H9 (cell line): ENCODE data around the gene CHRNG. TPM values are rescaled to one million over a fixed set of nuclear protein-coding genes. Genes with fewer than 3 reads are reported as not detected.

Experiments used
- DNase-seq: peaks from one replicate; pipeline ENCODE4 v3.0.0-alpha.2; 2017
- H2AFZ ChIP-seq: one replicate; pipeline ENCODE4 v1.6.1; 2013; ENCODE audit warnings: mild to moderate bottlenecking, low read length, control low read depth, moderate library complexity
- H2AK5ac ChIP-seq: 2 replicates; pipeline ENCODE4 v1.6.1; 2013; ENCODE audit warnings: low read length, control low read depth, mixed read lengths; ENCODE audit not compliant: insufficient read length
- H2BK120ac ChIP-seq: one replicate; pipeline ENCODE4 v1.6.1; 2013; ENCODE audit warnings: low read depth, mild to moderate bottlenecking, low read length, control low read depth, inconsistent platforms; ENCODE audit not compliant: poor library complexity, severe bottlenecking
- H2BK12ac ChIP-seq: 2 replicates; pipeline ENCODE4 v1.6.1; 2013; ENCODE audit warnings: low read length, control low read depth, mixed read lengths, low read depth; ENCODE audit not compliant: insufficient read length
- H2BK15ac ChIP-seq: 2 replicates; pipeline ENCODE4 v1.6.1; 2013; ENCODE audit warnings: low read depth, low read length, control low read depth
- H2BK20ac ChIP-seq: one replicate; pipeline ENCODE4 v1.6.1; 2013; ENCODE audit warnings: low read depth, mild to moderate bottlenecking, low read length, control low read depth, inconsistent platforms; ENCODE audit not compliant: poor library complexity, severe bottlenecking
- H2BK5ac ChIP-seq: 2 replicates; pipeline ENCODE4 v1.6.1; 2013; ENCODE audit warnings: low read length, control low read depth, mixed read lengths; ENCODE audit not compliant: insufficient read length
- H3K14ac ChIP-seq: 2 replicates; pipeline ENCODE4 v1.6.1; 2013; ENCODE audit warnings: low read length, control low read depth; ENCODE audit not compliant: insufficient read depth
- H3K18ac ChIP-seq: 2 replicates; pipeline ENCODE4 v1.6.1; 2013; ENCODE audit warnings: low read depth, mild to moderate bottlenecking, mixed read lengths, low read length, control low read depth; ENCODE audit not compliant: insufficient read length
- H3K23ac ChIP-seq: 2 replicates; pipeline ENCODE4 v1.6.1; 2013; ENCODE audit warnings: low read length, control low read depth, mixed read lengths, low read depth; ENCODE audit not compliant: insufficient read length
- H3K23me2 ChIP-seq: 2 replicates; pipeline ENCODE4 v1.6.1; 2013; ENCODE audit warnings: low read depth, mild to moderate bottlenecking, mixed read lengths, low read length, control low read depth; ENCODE audit not compliant: insufficient read length, poor library complexity, severe bottlenecking
- H3K27ac ChIP-seq: 2 replicates; pipeline ENCODE4 v1.5.1; 2013; ENCODE audit warnings: low read length, control low read depth, mixed read lengths, low read depth; ENCODE audit not compliant: insufficient read length
- H3K27me3 ChIP-seq: 2 replicates; pipeline ENCODE4 v1.6.1; 2013; ENCODE audit warnings: low read length, control low read depth, inconsistent platforms; ENCODE audit not compliant: insufficient read depth
- H3K4ac ChIP-seq: 2 replicates; pipeline ENCODE4 v1.6.1; 2013; ENCODE audit warnings: low read depth, mild to moderate bottlenecking, control low read depth, inconsistent platforms, low read length, moderate library complexity
- H3K4me1 ChIP-seq: 2 replicates; pipeline ENCODE4 v1.6.1; 2013; ENCODE audit warnings: low read length, control low read depth, inconsistent platforms; ENCODE audit not compliant: insufficient read depth
- H3K4me2 ChIP-seq: 2 replicates; pipeline ENCODE4 v1.6.1; 2013; ENCODE audit warnings: low read length, control low read depth, mixed read lengths; ENCODE audit not compliant: insufficient read length, insufficient read depth
- H3K56ac ChIP-seq: 2 replicates; pipeline ENCODE4 v1.6.1; 2013; ENCODE audit warnings: low read depth, mild to moderate bottlenecking, mixed read lengths, low read length, control low read depth; ENCODE audit not compliant: insufficient read length
- H3K79me1 ChIP-seq: 2 replicates; pipeline ENCODE4 v1.6.1; 2013; ENCODE audit warnings: low read depth, mild to moderate bottlenecking, moderate library complexity, low read length, control low read depth, inconsistent platforms; ENCODE audit not compliant: insufficient read depth, poor library complexity, severe bottlenecking
- H3K79me2 ChIP-seq: 2 replicates; pipeline ENCODE4 v1.6.1; 2013; ENCODE audit warnings: low read length, control low read depth, inconsistent platforms; ENCODE audit not compliant: insufficient read depth
- H3K9ac ChIP-seq: 2 replicates; pipeline ENCODE4 v1.6.1; 2013; ENCODE audit warnings: low read length, control low read depth, mixed read lengths; ENCODE audit not compliant: insufficient read length; ENCODE audit errors: extremely low read depth
- H3K9me3 ChIP-seq: one replicate; pipeline ENCODE4 v1.6.1; 2013; ENCODE audit warnings: low read depth, low read length, inconsistent platforms; ENCODE audit not compliant: control insufficient read depth
- H3T11ph ChIP-seq: one replicate; pipeline ENCODE4 v1.6.1; 2013; ENCODE audit warnings: mild to moderate bottlenecking, low read length, control low read depth, inconsistent platforms
- H4K20me1 ChIP-seq: one replicate; pipeline ENCODE4 v1.6.1; 2013; ENCODE audit not compliant: control insufficient read depth, insufficient read length, insufficient read depth
- H4K5ac ChIP-seq: 2 replicates; pipeline ENCODE4 v1.6.1; 2013; ENCODE audit warnings: low read depth, mild to moderate bottlenecking, mixed read lengths, low read length, control low read depth; ENCODE audit not compliant: insufficient read length
- H4K8ac ChIP-seq: replicated peaks from 2 replicates; pipeline ENCODE4 v1.6.1; 2013; ENCODE audit warnings: low read length, control low read depth, mixed read lengths, low read depth; ENCODE audit not compliant: insufficient read length
- H4K91ac ChIP-seq: 2 replicates; pipeline ENCODE4 v1.6.1; 2013; ENCODE audit warnings: low read depth, mild to moderate bottlenecking, moderate library complexity, mixed read lengths, low read length, control low read depth; ENCODE audit not compliant: insufficient read length
- H3K27ac Mint-ChIP-seq, 3 experiments: 2 replicates in 2 of 3; 3 replicates in 1 of 3; pipeline ENCODE4 v1.8.0; 2020 to 2021; ENCODE audit warnings: mixed read lengths in 3 of 3, mild to moderate bottlenecking in 1 of 3, moderate library complexity in 1 of 3
- H3K27me3 Mint-ChIP-seq: 2 replicates; pipeline ENCODE4 v1.8.0; 2021; ENCODE audit warnings: low read depth, mild to moderate bottlenecking, moderate library complexity, mixed read lengths
- H3K36me3 Mint-ChIP-seq, 3 experiments: 2 replicates in 2 of 3; 3 replicates in 1 of 3; pipeline ENCODE4 v1.8.0; 2020 to 2021; ENCODE audit warnings: low read depth in 3 of 3, mixed read lengths in 3 of 3; ENCODE audit not compliant: insufficient read depth in 1 of 3
- H3K4me1 Mint-ChIP-seq, 2 experiments: 2 replicates each; pipeline ENCODE4 v1.8.0; 2020; ENCODE audit warnings: mixed read lengths in 2 of 2
- H3K4me3 Mint-ChIP-seq, 2 experiments: 2 replicates in 1 of 2; 3 replicates in 1 of 2; pipeline ENCODE4 v1.8.0; 2020 to 2021; ENCODE audit warnings: mild to moderate bottlenecking in 2 of 2, mixed read lengths in 2 of 2, moderate library complexity in 1 of 2
- H3K9me3 Mint-ChIP-seq, 2 experiments: 2 replicates in 1 of 2; 3 replicates in 1 of 2; pipeline ENCODE4 v1.8.0; 2020; ENCODE audit warnings: mild to moderate bottlenecking in 2 of 2, mixed read lengths in 2 of 2, moderate library complexity in 1 of 2
- WGBS: extraction: QIAGEN DNeasy Blood & Tissue Kit; methylation state at CpG from one replicate; pipeline ENCODE4 v1.1.7; 2013; ENCODE audit warnings: missing lambda C conversion rate, low lambda C conversion rate, mixed read lengths; ENCODE audit not compliant: insufficient read length; ENCODE audit errors: extremely low coverage; 5-methylcytosine and 5-hydroxymethylcytosine counted together
- total RNA-seq: library from RNA; stranded (reverse); gene quantifications from 2 replicates; pipeline ENCODE4 v1.2.1, GENCODE V29; 2021
- TF ChIP-seq, protein P1 (sequence below): fragments of 200-600 bp; sonication (generic); conservative IDR thresholded peaks from 3 replicates; pipeline ENCODE4 v1.8.0; 2021; ENCODE audit warnings: antibody characterized with exemption, mild to moderate bottlenecking

Gene CHRNG
- total RNA-seq, 1 experiment from 2014 or later, result not detected

DNA sequence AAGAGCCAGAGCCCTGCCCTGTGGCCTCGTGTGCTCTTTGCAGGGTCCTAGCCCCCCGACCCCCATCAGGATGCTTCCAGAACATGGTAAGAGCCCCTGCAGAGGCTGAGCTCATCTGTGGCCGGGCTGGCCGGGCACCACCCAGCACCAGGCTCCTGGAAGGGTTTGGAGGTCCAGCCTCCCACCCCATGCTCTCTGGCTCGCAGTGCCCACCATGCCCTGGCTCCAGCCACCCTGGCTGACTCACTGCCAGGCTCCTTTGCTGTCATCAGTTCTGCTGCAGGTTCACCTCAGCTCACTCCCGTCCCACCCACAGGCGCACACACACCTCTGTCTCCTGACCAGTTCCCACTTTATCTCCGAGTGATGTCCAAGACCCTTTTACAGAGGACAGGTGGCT lies 48.5 kb downstream of the CHRNG start:
- peaks cover 3% of the 10 kb centered on the region; the same call in 1 of the 2 replicates for H3K27me3 Mint-ChIP-seq
- H3K56ac ChIP-seq, result no peak overlapping the region
- H2BK12ac ChIP-seq, result no peak overlapping the region
- H3K23me2 ChIP-seq, result no peaks in the 10 kb centered on the region
- H3K14ac ChIP-seq, result no peak overlapping the region
- H3K9me3 Mint-ChIP-seq, result peaks cover 0 to 12% of the 10 kb centered on the region in 2 experiments; a peak in 3 of 5 replicates
- no peaks in the 10 kb centered on the region for H3K9me3 ChIP-seq
- no peak overlapping the region for H2BK5ac ChIP-seq
- no peak overlapping the region for H3K9ac ChIP-seq
- no peak overlapping the region for H4K8ac ChIP-seq
- H2AFZ ChIP-seq, result no peak overlapping the region
- H2AK5ac ChIP-seq, result no peak overlapping the region
- H3K36me3 Mint-ChIP-seq, result peaks cover 10 to 19% (median 17%) of the 10 kb centered on the region in 3 experiments; a peak in 6 of 7 replicates
- H3T11ph ChIP-seq, result no peak overlapping the region
- H3K4me1 ChIP-seq, result no peaks in the 10 kb centered on the region
- DNase-seq, result no peak
- no peak overlapping the region for H3K27ac ChIP-seq
- TF ChIP-seq, protein P1, sequence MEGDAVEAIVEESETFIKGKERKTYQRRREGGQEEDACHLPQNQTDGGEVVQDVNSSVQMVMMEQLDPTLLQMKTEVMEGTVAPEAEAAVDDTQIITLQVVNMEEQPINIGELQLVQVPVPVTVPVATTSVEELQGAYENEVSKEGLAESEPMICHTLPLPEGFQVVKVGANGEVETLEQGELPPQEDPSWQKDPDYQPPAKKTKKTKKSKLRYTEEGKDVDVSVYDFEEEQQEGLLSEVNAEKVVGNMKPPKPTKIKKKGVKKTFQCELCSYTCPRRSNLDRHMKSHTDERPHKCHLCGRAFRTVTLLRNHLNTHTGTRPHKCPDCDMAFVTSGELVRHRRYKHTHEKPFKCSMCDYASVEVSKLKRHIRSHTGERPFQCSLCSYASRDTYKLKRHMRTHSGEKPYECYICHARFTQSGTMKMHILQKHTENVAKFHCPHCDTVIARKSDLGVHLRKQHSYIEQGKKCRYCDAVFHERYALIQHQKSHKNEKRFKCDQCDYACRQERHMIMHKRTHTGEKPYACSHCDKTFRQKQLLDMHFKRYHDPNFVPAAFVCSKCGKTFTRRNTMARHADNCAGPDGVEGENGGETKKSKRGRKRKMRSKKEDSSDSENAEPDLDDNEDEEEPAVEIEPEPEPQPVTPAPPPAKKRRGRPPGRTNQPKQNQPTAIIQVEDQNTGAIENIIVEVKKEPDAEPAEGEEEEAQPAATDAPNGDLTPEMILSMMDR, result no peak
- WGBS, result no CpG with 5 or more reads among the region's 8 CpGs
- H3K4me3 Mint-ChIP-seq, result no peak overlapping the region
- H3K4me1 Mint-ChIP-seq, result peaks cover 28 to 33% of the 10 kb centered on the region in 2 experiments
- no peak overlapping the region for H2BK20ac ChIP-seq
- peak overlapping the region in 1 of 3 experiments; percentile 65; a peak in 1 of 7 replicates for H3K27ac Mint-ChIP-seq
- no peaks in the 10 kb centered on the region for H3K79me2 ChIP-seq
- no peaks in the 10 kb centered on the region for H3K27me3 ChIP-seq
- H3K4ac ChIP-seq, result no peak overlapping the region
- H4K5ac ChIP-seq, result no peak overlapping the region
- no peak overlapping the region for H2BK15ac ChIP-seq
- H3K4me2 ChIP-seq, result no peak overlapping the region
- no peak overlapping the region for H3K18ac ChIP-seq
- no peak overlapping the region for H3K23ac ChIP-seq
- no peaks in the 10 kb centered on the region for H3K79me1 ChIP-seq
- H2BK120ac ChIP-seq, result no peak overlapping the region
- H4K20me1 ChIP-seq, result no peaks in the 10 kb centered on the region
- no peak overlapping the region for H4K91ac ChIP-seq
